ENCODE data around the gene ADD1.

Gene ADD1

GRCh38 chr4:2843263-2843940, at the start of gene ADD1:
Gene ADD1, plus strand, starts transcription at chr4:2843844. Its CDS starts 32,072 bp downstream, at chr4:2875916.
- peak; percentile 84 to 92 for DNase-seq (ENCODE audit: low read depth in 2 of 2)

GRCh38 chr4:2794486-2795299, 49.0 kb upstream of the ADD1 start:
- no peak for DNase-seq (ENCODE audit: low read depth in 2 of 2)

- DNase-seq (ENCODE audit: low read depth in 2 of 2), result no peak
These were observed 48.2 kb upstream of the ADD1 start for GRCh38 chr4:2795300-2795892.

- DNase-seq (ENCODE audit: low read depth in 2 of 2), result no peak
These were observed 47.5 kb upstream of the ADD1 start for GRCh38 chr4:2795893-2796848.

GRCh38 chr4:2796849-2797544, 46.6 kb upstream of the ADD1 start:
- no peak for DNase-seq (ENCODE audit: low read depth in 2 of 2)

GRCh38 chr4:2797545-2798305, 45.9 kb upstream of the ADD1 start:
- no peak for DNase-seq (ENCODE audit: low read depth in 2 of 2)

- peak in 1 of 2 donors; percentile 56 for DNase-seq (ENCODE audit: low read depth in 2 of 2)
These were observed 45.0 kb upstream of the ADD1 start for GRCh38 chr4:2798399-2799223.

GRCh38 chr4:2799224-2799911, 44.3 kb upstream of the ADD1 start:
- DNase-seq (ENCODE audit: low read depth in 2 of 2), result no peak

- no peak for DNase-seq (ENCODE audit: low read depth in 2 of 2)
These were observed 43.5 kb upstream of the ADD1 start for GRCh38 chr4:2799971-2800690.

- no peak for DNase-seq (ENCODE audit: low read depth in 2 of 2)
These were observed 42.7 kb upstream of the ADD1 start for GRCh38 chr4:2800691-2801596.

- no peak for DNase-seq (ENCODE audit: low read depth in 2 of 2)
These were observed 40.8 kb upstream of the ADD1 start for GRCh38 chr4:2802618-2803531.

- no peak for DNase-seq (ENCODE audit: low read depth in 2 of 2)
These were observed 39.8 kb upstream of the ADD1 start for GRCh38 chr4:2803624-2804448.

- no peak for DNase-seq (ENCODE audit: low read depth in 2 of 2)
These were observed 39.1 kb upstream of the ADD1 start for GRCh38 chr4:2804449-2804972.

GRCh38 chr4:2804973-2805501, 38.6 kb upstream of the ADD1 start:
- DNase-seq (ENCODE audit: low read depth in 2 of 2), result no peak

Data from stimulated activated CD4-positive, alpha-beta T cell treated with anti-CD3 and anti-CD28 coated beads, Interleukin-4, amount 100 ng/mL, for 48 hours (primary cell).